Measurements from ENCODE around the gene GRIN3B. TPM values are rescaled to one million over a fixed set of nuclear protein-coding genes. Genes with fewer than 3 reads are reported as not detected.

The GRIN3B gene
- total and polyA plus RNA-seq, 9 of the 15 experiments (the other 6 are each of a cell fraction or from before 2014, with no cell fraction given): 0.06 to 0.95 (median 0.19) TPM; not detected in 6

GRCh38 chr19:1052349-1052975 is 52.2 kb downstream of the GRIN3B start:
- no peaks in the 10 kb centered on the region for H3K27me3 ChIP-seq (ENCODE audit: control insufficient read depth in 2 of 2, insufficient read depth in 2 of 2, low read length in 2 of 2)
- in situ Hi-C loops (cut with MboI) (no loop called here), intact Hi-C loops (cut with micrococcal nuclease) (no loop called here)
- H3K9me1 ChIP-seq (ENCODE audit: control insufficient read depth, insufficient read depth, low read length): no peaks in the 10 kb centered on the region
- peak; percentile 31; the same call in 2 of the 3 replicates for ATAC-seq
- no peak for FAIRE-seq
- peaks cover under 1% of the 10 kb centered on the region; the same call in 2 of the 3 replicates for H3K79me2 ChIP-seq (ENCODE audit: control insufficient read depth, insufficient read depth, low read length)
- H3K4me1 ChIP-seq (replicated peaks in 1 of 2; ENCODE audit: control insufficient read depth in 2 of 2, insufficient read depth in 2 of 2, low read length in 2 of 2): peaks cover 0 to 54% of the 10 kb centered on the region in 2 experiments; a peak in 3 of 5 replicates
- H3K9me3 ChIP-seq (replicated peaks; ENCODE audit: control insufficient read depth, insufficient read depth, low read depth, low read length): no peaks in the 10 kb centered on the region
- no peak overlapping the region for H3K4me2 ChIP-seq (ENCODE audit: insufficient read depth, low read length)
- no TSS peak for BruUV-seq (replicated peaks)
- POLR2A ChIA-PET: no interaction called here
- peak in 3 of 4 experiments; percentile 18 to 45 (median 40) for DNase-seq (ENCODE audit: extremely low read depth in 1 of 4, low spot score in 3 of 4)
- H3K4me3 ChIP-seq: no peak overlapping the region
- H3K36me3 ChIP-seq (ENCODE audit: control insufficient read depth, insufficient read depth, low read length): peaks cover 74% of the 10 kb centered on the region
- 64% methylated on average over 3 of the region's 5 CpGs for WGBS (ENCODE audit: insufficient coverage, low coverage, missing lambda C conversion rate)
- CTCF ChIA-PET (ENCODE audit: low intra/inter-chr PET ratio): no interaction called here
- no peak overlapping the region for H3K27ac ChIP-seq (ENCODE audit: extremely low read depth, low read depth, low read length)
- H4K20me1 ChIP-seq (replicated peaks; ENCODE audit: control insufficient read depth, insufficient read depth, low read length): 0 out of 2 replicates have a peak, but pooled peaks cover 4% of the 10 kb centered on the region
- no peak overlapping the region for H2AFZ ChIP-seq (ENCODE audit: low read depth, low read length)
- no peak overlapping the region for H3K9ac ChIP-seq (ENCODE audit: insufficient read depth in 1 of 2, low read depth in 2 of 2, low read length in 2 of 2)
- no peak for TF ChIP-seq CBX8 (IDR thresholded peaks at IDR 0.05; ENCODE audit: borderline replicate concordance, extremely low read depth, low read depth, low read length, poor library complexity, severe bottlenecking)
- TF ChIP-seq PCBP2 (IDR thresholded peaks at IDR 0.05; ENCODE audit: low read depth, low read length, poor library complexity, severe bottlenecking): peak; percentile 62
- TF ChIP-seq MIER1 (IDR thresholded peaks at IDR 0.05; ENCODE audit: low read depth): no peak
- no peak for TF ChIP-seq SIN3A (IDR thresholded peaks at IDR 0.05; ENCODE audit: borderline replicate concordance in 2 of 2, control insufficient read depth in 1 of 2, low read depth in 2 of 2, low read length in 2 of 2)
- TF ChIP-seq ARID3A (IDR thresholded peaks at IDR 0.05; ENCODE audit: borderline replicate concordance, low read depth, low read length): no peak
- TF ChIP-seq TCF7L2 (IDR thresholded peaks at IDR 0.05; ENCODE audit: low read depth, low read length): no peak
- no peak for TF ChIP-seq HLTF (IDR thresholded peaks at IDR 0.05)
- TF ChIP-seq HOXB6 (CRISPR knock-in tag; IDR thresholded peaks at IDR 0.05; ENCODE audit: borderline replicate concordance): no peak
- TF ChIP-seq VEZF1 (CRISPR knock-in tag; IDR thresholded peaks at IDR 0.05): peak; percentile 44; the same call in 1 of the 2 replicates
- TF ChIP-seq ZNF263 (CRISPR knock-in tag; IDR thresholded peaks at IDR 0.05; ENCODE audit: borderline replicate concordance): peak; percentile 94
- TF ChIP-seq THAP12 (CRISPR knock-in tag; IDR thresholded peaks at IDR 0.05): no peak
- no peak for TF ChIP-seq KLF10 (CRISPR knock-in tag; IDR thresholded peaks at IDR 0.05)
- no peak for TF ChIP-seq ATF6 (CRISPR knock-in tag; IDR thresholded peaks at IDR 0.05)

All from K562 (cell line).